HG03460 (cell line): ENCODE results near the gene ADAMTS14.

Experiments
- ATAC-seq: cut with Tn5 transposase; IDR thresholded peaks from one replicate; pipeline ENCODE4 v1.9.1; 2021; ENCODE audit not compliant: unreplicated experiment

ADAMTS14 gene

DNA sequence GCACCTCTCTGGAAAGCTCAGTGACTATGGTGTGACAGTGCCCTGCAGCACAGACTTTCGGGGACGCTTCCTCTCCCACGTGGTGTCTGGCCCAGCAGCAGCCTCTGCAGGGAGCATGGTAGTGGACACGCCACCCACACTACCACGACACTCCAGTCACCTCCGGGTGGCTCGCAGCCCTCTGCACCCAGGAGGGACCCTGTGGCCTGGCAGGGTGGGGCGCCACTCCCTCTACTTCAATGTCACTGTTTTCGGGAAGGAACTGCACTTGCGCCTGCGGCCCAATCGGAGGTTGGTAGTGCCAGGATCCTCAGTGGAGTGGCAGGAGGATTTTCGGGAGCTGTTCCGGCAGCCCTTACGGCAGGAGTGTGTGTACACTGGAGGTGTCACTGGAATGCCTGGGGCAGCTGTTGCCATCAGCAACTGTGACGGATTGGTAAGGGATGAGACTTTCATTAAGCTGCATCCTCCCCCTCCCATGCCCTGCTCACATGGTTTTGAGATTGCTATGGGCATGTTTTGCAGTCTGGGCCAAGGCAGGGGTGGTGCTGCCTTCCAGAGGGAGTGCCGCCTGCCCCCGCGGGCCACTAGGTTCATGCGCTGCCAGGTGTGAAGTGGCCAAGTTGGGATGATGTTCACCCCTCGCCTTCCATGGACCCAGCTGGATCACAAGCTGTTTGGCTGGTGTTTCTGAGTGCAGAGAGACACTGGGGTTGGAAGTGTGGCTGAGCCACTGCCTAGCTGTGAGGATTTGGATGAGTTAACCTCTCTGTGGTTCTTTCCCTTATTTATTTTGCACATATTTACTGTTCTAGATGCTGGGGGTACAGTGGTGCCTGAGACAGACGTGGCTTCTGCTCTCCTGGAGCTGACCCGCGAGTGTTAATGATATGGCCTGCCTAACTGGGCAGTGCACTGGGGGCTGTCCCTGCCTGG lies 2.5 kb downstream of the ADAMTS14 start:
- no peak for ATAC-seq

GRCh38 chr10:70675496-70676161 lies 3.3 kb downstream of the ADAMTS14 start:
- no peak for ATAC-seq

DNA sequence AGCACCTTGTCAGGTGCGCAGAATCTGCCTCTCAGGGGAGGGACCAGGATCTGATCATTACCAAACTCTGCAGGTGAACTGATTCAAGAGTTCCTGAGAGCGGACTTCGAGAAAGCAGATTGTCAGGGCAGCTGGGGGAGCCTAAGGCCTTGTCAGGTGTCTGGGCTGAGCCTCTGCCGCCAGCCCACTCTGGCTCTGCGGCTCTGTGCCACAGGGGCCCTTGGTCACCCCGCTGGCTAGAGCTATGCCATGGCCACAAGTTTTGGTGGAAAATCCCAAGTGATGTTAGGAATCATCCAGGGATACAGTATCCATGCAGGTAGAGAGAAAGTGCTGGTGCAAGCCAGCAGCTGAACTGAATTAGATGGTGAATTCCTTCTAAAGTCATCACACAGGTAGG lies 4.2 kb downstream of the ADAMTS14 start:
- no peak for ATAC-seq

GRCh38 chr10:70677016-70677415 lies 4.7 kb downstream of the ADAMTS14 start:
- ATAC-seq = no peak

GRCh38 chr10:70677620-70678249 lies 5.4 kb downstream of the ADAMTS14 start:
- ATAC-seq = no peak

- no peak for ATAC-seq
Measured at GRCh38 chr10:70678250-70678635, 5.9 kb downstream of the ADAMTS14 start.

DNA sequence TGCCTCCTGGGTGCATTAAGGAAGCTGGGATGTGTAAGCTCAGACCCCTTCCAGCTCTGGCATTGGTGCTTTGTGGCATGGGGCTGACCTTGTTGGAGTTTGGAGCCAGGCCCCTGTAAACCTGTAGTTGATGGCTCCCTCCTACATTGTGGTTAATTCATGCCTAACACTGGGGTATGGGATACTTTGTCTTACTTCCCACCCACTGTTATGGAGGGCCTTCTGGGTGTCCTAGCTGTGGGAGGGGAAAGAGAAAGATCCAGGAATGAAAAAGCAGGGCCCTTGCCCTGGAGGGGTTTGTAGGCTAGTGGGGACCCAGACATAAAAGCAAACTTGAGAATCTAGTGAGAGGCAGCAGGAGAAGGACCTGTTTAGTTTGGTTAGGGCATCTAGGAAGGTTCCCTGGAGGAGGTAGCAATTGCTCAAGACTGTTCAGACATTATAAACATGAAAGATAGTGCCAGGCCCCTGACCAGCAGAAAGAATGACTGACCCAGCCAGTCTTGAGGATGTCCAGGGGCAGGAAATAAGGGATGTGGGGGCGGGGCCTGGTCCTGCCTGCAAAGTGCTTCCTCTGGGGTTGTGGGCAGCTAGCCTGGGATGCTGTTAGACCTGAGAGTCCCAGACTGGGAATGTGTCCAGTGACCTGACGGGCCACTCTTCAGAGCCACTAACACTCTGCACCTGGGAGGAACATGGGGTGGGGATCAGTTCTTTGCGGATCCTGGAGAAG lies 6.6 kb downstream of the ADAMTS14 start:
- ATAC-seq = no peak

GRCh38 chr10:70679498-70679897 lies 7.2 kb downstream of the ADAMTS14 start:
- no peak for ATAC-seq

DNA sequence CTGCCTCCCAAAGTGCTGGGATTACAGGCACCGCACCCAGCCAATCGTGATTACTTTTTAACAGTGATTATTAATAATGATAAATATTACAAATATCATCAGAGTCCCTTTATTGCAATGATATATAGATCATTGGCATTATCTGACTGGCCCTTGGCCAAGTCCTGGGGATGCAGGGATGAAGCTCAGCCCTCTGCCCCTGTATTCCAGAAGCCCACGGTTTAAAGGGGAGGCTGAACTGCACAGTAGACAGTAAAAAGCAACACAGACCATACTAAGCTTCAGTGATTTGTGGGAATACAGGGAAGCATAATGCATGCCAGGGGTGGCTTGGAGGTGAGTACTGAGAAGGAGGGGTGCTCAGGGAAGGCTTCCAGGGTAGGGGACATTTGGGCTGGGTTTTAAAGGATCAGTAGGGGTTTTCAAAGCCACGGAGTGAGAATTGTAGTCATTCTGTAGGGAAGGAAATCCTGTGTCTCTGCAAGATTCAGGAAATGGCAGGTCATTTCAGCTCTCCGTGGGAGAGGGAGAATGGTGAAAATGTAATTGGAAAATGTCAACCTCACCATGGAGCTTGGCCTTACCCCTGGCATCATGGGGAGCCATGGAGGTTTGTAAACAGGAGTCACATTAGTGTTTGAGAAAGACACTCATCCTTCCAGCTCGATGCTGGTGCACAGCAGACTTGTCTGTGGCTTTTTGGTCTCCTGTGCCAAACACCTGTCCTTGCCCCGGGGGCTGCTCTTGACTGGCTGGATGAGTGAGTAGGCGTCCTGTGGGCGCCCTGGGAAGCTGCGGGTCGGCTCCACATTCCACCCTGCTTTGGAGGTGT lies 8.8 kb downstream of the ADAMTS14 start:
- no peak for ATAC-seq

- ATAC-seq = no peak
Measured at GRCh38 chr10:70681731-70682005, 9.4 kb downstream of the ADAMTS14 start.

- no peak for ATAC-seq
Measured at GRCh38 chr10:70682920-70683600, 10.8 kb downstream of the ADAMTS14 start.

DNA sequence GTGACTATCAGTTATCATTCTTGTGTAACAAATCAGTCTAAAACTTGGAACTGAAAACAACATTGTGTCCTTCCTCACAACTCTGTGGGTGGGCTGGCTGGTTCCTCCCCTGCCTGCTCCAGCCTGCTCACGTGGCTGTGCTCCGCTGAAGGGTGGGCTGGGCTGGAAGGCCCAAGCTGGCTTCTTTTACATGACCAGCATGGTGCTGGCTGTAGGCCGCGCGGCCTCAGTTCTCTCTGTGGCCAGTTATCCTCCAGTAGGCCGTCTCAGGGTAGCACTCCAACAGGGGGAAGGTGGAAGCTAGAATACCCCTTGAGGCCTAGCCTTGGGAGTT lies 11.3 kb downstream of the ADAMTS14 start:
- no peak for ATAC-seq

GRCh38 chr10:70683940-70684339 lies 11.6 kb downstream of the ADAMTS14 start:
- ATAC-seq = no peak

DNA sequence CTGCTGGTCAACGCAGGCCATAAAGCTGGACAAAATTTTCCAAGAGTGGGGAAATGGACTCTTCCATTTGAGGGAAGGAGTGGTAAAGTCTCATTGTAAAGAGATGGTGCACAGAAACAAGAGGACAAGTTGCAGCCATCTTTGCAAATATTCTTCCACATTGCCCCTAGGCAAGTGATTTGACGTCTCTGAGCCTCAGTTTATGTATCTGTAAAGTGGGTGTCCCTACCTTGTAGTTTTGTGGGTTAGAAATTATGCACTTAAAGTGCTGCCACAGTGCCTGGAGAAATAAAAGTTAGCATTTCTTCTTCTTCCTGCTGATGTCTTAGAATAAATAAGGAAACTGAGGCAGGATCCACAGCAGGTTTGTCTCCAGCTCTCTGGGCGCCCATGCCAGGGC lies 12.1 kb downstream of the ADAMTS14 start:
- no peak for ATAC-seq

DNA sequence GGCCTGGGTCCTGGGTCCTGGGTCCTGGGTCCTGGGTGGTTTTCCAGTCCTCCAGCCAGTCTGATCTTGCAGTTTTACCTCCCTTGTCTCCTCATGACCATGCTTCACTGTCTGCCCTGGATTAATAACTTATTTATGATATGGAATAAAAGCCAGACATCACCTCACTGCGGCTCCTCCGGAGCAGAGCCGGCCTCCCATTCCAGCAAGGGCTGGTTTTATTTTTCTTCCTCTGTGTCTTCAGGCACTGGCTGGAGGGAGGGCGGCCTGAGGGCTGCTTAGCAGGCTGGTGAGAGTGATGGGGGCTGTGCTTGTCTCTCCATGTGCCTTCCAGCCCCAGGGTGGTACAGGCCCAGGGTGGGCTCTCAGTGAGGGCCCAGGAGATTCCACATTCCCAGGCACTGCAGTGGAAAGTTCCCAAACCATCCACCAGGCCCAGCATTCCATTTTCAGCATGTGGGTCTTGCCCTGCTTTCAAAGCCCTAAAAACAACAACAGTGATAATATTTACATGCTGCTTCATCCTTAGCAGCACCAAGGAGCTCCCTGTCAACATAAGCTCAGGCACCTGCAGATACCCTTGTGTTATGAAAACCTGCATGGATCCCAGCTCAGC lies 12.6 kb downstream of the ADAMTS14 start:
- no peak for ATAC-seq

- no peak for ATAC-seq
Measured at GRCh38 chr10:70685455-70685911, 13.2 kb downstream of the ADAMTS14 start.

GRCh38 chr10:70688828-70689227 lies 16.5 kb downstream of the ADAMTS14 start:
- no peak for ATAC-seq

GRCh38 chr10:70689661-70690060 lies 17.4 kb downstream of the ADAMTS14 start:
- no peak for ATAC-seq

GRCh38 chr10:70690589-70690988 lies 18.3 kb downstream of the ADAMTS14 start:
- ATAC-seq = no peak

GRCh38 chr10:70691611-70692010 lies 19.3 kb downstream of the ADAMTS14 start:
- ATAC-seq = no peak
